Esophagus muscularis mucosa (tissue), 3 donors: ENCODE measurements around the gene STAT5B.

Source experiments
- POLR2A ChIP-seq: fragments of 450-650 bp; IDR thresholded peaks from one replicate; pipeline ENCODE4 v1.6.1; 2017; ENCODE audit warnings: antibody characterized with exemption, moderate library complexity, mild to moderate bottlenecking, low read depth
- POLR2AphosphoS5 ChIP-seq, 2 donors: sonication (generic); formaldehyde crosslinking; IDR thresholded peaks; one replicate each; pipeline ENCODE4 v1.6.1; 2017; ENCODE audit warnings: antibody characterized with exemption in 2 of 2
- TF ChIP-seq, protein P1 (sequence below), 3 experiments: fragments of 200-600 bp in 2 of 3; fragments of 450-650 bp in 1 of 3; sonication (generic) in 2 of 3; IDR thresholded peaks; one replicate each; pipeline ENCODE4 v1.5.1; 2017 to 2019; ENCODE audit warnings: antibody characterized with exemption in 3 of 3, mild to moderate bottlenecking in 2 of 3, moderate library complexity in 1 of 3

- TF ChIP-seq, protein P1, sequence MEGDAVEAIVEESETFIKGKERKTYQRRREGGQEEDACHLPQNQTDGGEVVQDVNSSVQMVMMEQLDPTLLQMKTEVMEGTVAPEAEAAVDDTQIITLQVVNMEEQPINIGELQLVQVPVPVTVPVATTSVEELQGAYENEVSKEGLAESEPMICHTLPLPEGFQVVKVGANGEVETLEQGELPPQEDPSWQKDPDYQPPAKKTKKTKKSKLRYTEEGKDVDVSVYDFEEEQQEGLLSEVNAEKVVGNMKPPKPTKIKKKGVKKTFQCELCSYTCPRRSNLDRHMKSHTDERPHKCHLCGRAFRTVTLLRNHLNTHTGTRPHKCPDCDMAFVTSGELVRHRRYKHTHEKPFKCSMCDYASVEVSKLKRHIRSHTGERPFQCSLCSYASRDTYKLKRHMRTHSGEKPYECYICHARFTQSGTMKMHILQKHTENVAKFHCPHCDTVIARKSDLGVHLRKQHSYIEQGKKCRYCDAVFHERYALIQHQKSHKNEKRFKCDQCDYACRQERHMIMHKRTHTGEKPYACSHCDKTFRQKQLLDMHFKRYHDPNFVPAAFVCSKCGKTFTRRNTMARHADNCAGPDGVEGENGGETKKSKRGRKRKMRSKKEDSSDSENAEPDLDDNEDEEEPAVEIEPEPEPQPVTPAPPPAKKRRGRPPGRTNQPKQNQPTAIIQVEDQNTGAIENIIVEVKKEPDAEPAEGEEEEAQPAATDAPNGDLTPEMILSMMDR (IDR thresholded peaks at IDR 0.05): no peak
- TF ChIP-seq POLR2A (no peak), POLR2AphosphoS5 (IDR thresholded peaks at IDR 0.05) (no peak)
Measured at GRCh38 chr17:42260318-42260717, 15.9 kb downstream of the STAT5B start.
